ENCODE measurements around the gene ZNF836.
A peak's percentile ranks its signal among the peaks of the same experiment; 100 is the strongest.

The ZNF836 gene

DNA sequence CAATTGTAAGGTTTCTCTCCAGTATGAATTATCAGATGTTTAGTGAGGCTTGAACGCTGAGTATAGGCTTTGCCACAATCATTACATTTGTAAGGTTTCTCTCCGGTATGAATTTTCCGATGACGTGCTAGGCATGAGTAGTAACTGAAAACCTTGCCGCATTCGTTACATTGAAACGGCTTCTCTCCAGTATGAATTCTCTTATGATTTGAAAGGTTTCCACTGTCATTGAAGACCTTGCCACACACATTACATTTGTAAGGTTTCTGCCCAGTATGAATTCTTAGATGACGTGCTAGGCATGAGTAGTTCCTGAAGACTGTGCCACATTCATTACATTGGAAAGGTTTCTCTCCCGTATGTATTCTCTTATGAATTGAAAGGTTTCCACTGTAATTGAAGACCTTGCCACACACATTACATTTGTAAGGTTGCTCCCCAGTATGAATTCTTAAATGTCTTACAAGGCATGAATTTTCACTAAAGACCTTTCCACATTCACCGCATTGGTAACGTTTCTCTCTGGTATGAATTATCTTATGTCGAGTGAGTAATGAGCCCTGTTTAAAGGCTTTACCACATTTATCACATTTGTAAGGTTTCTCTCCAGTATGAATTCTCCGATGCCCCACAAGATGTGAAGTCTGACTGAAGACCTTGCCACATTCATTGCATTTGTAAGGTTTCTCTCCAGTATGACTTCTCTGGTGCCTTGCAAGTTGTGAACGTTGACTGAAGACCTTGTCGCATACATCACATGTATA is 15.6 kb downstream of the ZNF836 start:
- TF ChIP-seq, protein P1, sequence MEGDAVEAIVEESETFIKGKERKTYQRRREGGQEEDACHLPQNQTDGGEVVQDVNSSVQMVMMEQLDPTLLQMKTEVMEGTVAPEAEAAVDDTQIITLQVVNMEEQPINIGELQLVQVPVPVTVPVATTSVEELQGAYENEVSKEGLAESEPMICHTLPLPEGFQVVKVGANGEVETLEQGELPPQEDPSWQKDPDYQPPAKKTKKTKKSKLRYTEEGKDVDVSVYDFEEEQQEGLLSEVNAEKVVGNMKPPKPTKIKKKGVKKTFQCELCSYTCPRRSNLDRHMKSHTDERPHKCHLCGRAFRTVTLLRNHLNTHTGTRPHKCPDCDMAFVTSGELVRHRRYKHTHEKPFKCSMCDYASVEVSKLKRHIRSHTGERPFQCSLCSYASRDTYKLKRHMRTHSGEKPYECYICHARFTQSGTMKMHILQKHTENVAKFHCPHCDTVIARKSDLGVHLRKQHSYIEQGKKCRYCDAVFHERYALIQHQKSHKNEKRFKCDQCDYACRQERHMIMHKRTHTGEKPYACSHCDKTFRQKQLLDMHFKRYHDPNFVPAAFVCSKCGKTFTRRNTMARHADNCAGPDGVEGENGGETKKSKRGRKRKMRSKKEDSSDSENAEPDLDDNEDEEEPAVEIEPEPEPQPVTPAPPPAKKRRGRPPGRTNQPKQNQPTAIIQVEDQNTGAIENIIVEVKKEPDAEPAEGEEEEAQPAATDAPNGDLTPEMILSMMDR (IDR thresholded peaks at IDR 0.05; ENCODE audit: low read depth, low read length) = no peak
- no peak overlapping the region for H3K4me3 ChIP-seq (replicated peaks in 1 of 2; ENCODE audit: low read depth in 2 of 2, low read length in 2 of 2)
- DNase-seq (ENCODE audit: low read depth in 2 of 2) = no peak

DNA sequence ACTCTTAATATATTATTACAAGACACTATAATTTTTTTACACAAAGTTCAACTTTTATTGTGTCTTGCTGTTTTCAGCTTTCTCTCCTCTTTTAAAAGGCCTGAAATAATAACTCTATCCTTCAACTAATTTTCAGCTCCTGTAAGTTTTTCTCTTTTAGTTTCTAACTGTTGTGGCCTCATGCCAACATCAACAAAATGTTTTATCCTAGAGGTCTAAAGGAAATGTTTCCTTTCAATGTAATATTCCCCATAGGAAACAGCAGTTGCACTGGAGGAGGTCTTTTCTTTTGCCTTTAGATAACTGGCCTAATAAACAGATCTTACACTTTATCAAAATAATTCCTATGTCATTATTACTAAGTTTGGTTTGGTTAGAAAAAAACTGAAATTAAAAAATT is 23.2 kb downstream of the ZNF836 start:
- H3K4me3 ChIP-seq (replicated peaks in 1 of 2; ENCODE audit: low read depth in 2 of 2, low read length in 2 of 2) = no peak overlapping the region
- peak in 1 of 2 donors; percentile 7 for DNase-seq (ENCODE audit: low read depth in 2 of 2)
- TF ChIP-seq, protein P1 (IDR thresholded peaks at IDR 0.05; ENCODE audit: low read depth, low read length) = no peak

DNA sequence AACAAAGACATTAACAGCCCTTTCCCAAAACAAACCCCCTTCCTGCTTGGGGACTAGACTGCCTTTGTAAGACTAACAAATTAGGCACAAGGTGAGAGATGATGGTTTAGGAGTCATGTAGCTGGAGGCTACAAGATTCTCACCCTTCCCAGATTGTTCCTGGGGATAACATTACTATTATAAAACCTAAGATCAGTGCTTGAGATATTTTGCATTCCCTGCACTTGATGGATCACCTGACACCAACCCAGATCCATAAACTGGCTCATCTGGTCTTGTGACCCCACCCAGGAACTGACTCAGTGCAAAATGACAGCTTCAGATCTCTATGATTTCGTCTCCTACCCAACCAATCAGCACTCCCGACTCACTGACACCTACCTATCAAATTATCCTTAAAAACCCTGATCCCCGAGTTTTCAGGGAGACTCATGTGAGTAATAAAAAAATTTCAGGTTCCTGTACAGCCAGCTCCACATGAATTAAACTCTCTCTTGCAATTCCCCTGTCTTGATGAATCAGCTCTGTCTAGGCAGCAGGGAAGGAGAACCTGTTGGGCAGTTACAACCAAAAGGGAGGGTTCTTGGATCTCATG is 29.3 kb downstream of the ZNF836 start:
- H3K4me3 ChIP-seq (replicated peaks in 1 of 2; ENCODE audit: low read depth in 2 of 2, low read length in 2 of 2) = no peak overlapping the region
- TF ChIP-seq, protein P1 (IDR thresholded peaks at IDR 0.05; ENCODE audit: low read depth, low read length) = no peak
- DNase-seq (ENCODE audit: low read depth in 2 of 2) = no peak

DNA sequence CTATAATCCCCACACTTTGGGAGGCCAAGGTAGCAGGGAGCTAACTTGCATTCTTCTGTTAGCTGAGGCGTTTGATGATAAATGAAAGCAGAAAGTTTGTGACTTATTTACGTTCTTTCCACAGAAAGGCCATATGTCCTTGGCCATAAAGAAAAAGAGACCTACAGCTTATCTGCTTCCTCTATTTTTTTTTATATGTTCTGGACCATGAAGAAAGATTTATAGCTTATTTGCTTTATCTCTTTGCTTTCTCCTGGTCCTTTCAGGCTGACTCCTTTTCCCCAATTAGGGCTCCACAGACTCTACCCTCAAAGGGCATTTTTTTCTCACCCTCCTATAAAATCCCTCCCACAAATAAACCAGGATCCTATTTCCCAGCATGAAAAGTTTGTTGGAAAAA is 30.2 kb downstream of the ZNF836 start:
- no peak overlapping the region for H3K4me3 ChIP-seq (replicated peaks in 1 of 2; ENCODE audit: low read depth in 2 of 2, low read length in 2 of 2)
- TF ChIP-seq, protein P1 (IDR thresholded peaks at IDR 0.05; ENCODE audit: low read depth, low read length) = no peak
- no peak for DNase-seq (ENCODE audit: low read depth in 2 of 2)

DNA sequence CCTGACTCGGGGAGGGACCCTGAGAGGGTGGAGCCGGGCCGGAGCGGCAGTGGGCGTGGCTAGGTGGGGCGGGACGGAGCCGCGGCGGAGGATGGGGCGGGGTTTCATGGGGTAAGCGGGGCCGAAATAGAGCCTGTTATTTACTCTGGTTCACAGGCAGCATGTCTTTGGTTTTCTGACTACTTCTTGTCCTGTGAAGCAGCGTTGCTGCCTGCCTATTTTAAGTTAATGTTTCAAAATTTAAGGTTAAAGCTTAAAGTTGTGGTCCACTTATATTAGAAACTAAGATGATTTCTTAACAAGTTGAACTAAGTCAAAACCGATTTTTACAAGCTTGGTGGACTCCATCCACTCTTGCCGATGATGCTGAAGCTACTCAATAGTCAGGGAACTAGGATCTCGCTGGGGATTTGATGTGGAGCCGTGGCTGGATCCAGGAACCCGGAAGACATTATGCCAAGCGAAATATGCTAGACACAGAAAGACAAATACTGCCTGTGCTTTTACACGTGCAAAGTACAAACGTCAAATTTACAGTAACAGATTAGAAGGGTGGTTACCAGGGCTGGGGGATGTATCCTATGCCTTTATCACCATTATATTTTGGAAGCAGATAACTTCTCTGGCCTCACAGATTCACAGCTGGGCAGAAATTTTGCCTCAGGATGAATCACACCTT is 31.2 kb downstream of the ZNF836 start:
- TF ChIP-seq, protein P1 (IDR thresholded peaks at IDR 0.05; ENCODE audit: low read depth, low read length) = no peak
- peak in 1 of 2 donors; percentile 1 for DNase-seq (ENCODE audit: low read depth in 2 of 2)
- H3K4me3 ChIP-seq (replicated peaks in 1 of 2; ENCODE audit: low read depth in 2 of 2, low read length in 2 of 2) = peak overlapping the region in 1 of 2 donors; percentile 27

DNA sequence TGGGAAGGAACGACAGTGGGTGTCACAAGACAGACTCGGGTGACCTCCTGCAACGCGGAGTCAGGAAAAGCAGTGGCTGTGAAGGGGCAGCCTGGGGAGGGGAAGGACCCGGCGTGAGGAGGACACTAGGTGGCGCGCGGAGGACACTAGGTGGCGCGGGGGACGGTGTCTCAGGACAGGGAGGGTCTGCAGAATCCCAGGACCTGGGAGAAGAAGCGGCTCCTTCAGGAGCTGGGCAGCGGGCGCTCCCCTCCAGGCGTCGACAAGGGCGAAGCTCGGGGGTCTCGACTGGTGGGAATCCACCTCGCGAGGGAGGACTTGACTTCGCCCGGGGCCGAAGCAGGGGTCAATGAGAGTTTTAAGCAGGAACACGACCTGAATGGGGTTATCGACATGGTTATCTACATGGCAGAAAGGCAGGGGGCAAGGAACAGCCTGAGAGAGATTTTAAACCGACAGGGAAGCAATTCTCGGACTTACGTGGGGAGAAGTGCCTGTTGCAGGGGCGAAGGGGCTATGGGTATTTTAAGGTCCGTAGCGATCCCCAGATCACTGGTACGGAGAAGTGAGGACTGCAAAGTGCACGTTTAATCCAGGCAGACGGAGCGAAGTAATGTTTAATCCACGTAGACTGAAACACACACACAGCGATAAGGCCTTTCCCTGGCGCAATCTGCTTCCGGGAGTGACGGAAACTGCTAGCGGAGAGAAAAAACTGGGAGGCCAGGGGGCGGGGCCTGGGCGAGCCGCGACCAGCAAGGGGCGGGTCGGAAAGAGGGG is 32.0 kb downstream of the ZNF836 start, which contains the start of gene ZNF616:
Gene ZNF616 (minus strand): TSS at position 687 of the 780 bp plus-strand sequence. CDS start 9,426 bp downstream, outside the sequence.
- H3K4me3 ChIP-seq (replicated peaks in 1 of 2; ENCODE audit: low read depth in 2 of 2, low read length in 2 of 2) = peak within 1 kb of the TSS; percentile 74 to 95
- DNase-seq (ENCODE audit: low read depth in 2 of 2) = peak; percentile 95 to 97
- TF ChIP-seq, protein P1 (IDR thresholded peaks at IDR 0.05; ENCODE audit: low read depth, low read length) = peak; percentile 82
